B cell (primary cell): ENCODE data around the gene FRZB. TPM values are rescaled to one million over a fixed set of nuclear protein-coding genes. Genes with fewer than 3 reads are reported as not detected.

Experiments
- ATAC-seq: fragments of 200-7000 bp; cut with Tn5 transposase; one replicate; pipeline ENCODE4 v1.10.0; 2021; ENCODE audit warnings: low read depth, mild to moderate bottlenecking, moderate number of reproducible peaks, moderate library complexity
- CTCF ChIA-PET: fragments of 350-600 bp; sonication (Branson Sonifier 250); formaldehyde crosslinking; loops from one replicate; lab custom pipeline; 2021; ENCODE audit warnings: antibody characterized with exemption, inconsistent platforms; lab: Charles Lee
- POLR2A ChIA-PET: fragments of 350-600 bp; sonication (Branson Sonifier 250); formaldehyde crosslinking; loops from one replicate; lab custom pipeline; 2021; ENCODE audit warnings: antibody characterized with exemption; lab: Charles Lee
- DNase-seq: peaks from one replicate; pipeline ENCODE4 v3.0.0; 2013
- H2AFZ ChIP-seq: 2 replicates; pipeline ENCODE4 v1.6.1; 2012; ENCODE audit warnings: mild to moderate bottlenecking, low read depth, low read length; ENCODE audit not compliant: insufficient read depth, poor library complexity, severe bottlenecking
- H3K27ac ChIP-seq, 2 donors: 1 replicate in 1 of 2; 2 replicates in 1 of 2; pipeline ENCODE4 v1.5.1; 2012 to 2013; ENCODE audit warnings: low read length in 2 of 2, mild to moderate bottlenecking in 2 of 2, moderate library complexity in 1 of 2
- H3K27me3 ChIP-seq, 4 experiments: fragments of 200-600 bp in 1 of 4; sonication (generic) in 1 of 4; replicated peaks in 1 of 4; 1 replicate in 2 of 4; 2 replicates in 2 of 4; pipeline versions ENCODE4 v1.6.1 to v1.7.0; 2013 to 2016; ENCODE audit warnings: low read length in 3 of 4, mild to moderate bottlenecking in 2 of 4, mixed read lengths in 1 of 4, moderate library complexity in 1 of 4; ENCODE audit not compliant: insufficient read depth in 4 of 4, control insufficient read depth in 3 of 4; ENCODE audit errors: control extremely low read depth in 1 of 4
- H3K36me3 ChIP-seq, 2 experiments: replicated peaks in 1 of 2; 1 replicate in 1 of 2; 2 replicates in 1 of 2; pipeline versions ENCODE4 v1.6.1 to v1.7.1; 2013; ENCODE audit warnings: low read length in 1 of 2; ENCODE audit not compliant: insufficient read depth in 2 of 2, control insufficient read depth in 1 of 2; ENCODE audit errors: control extremely low read depth in 1 of 2, extremely low read depth in 1 of 2
- H3K4me1 ChIP-seq, 2 donors: fragments of 200-600 bp in 1 of 2; sonication (generic) in 1 of 2; 1 replicate in 1 of 2; 2 replicates in 1 of 2; pipeline versions ENCODE4 v1.5.1 to v1.6.1; 2013 to 2017; ENCODE audit warnings: low read length in 2 of 2; ENCODE audit not compliant: control insufficient read depth in 2 of 2, insufficient read depth in 2 of 2
- H3K4me2 ChIP-seq: replicated peaks from 2 replicates; pipeline ENCODE3; 2012; ENCODE audit warnings: mild to moderate bottlenecking, low read depth, low read length; ENCODE audit not compliant: poor library complexity, severe bottlenecking
- H3K4me3 ChIP-seq, 5 experiments: fragments of 200-600 bp in 1 of 5; sonication (generic) in 1 of 5; 1 replicate in 3 of 5; 2 replicates in 2 of 5; pipeline versions ENCODE4 v1.5.1 to v1.7.0; 2011 to 2016; ENCODE audit warnings: low read length in 4 of 5, mild to moderate bottlenecking in 4 of 5, low read depth in 2 of 5, control low read depth in 1 of 5, moderate library complexity in 1 of 5; ENCODE audit not compliant: insufficient read depth in 1 of 5; ENCODE audit errors: control extremely low read depth in 1 of 5, extremely low read depth in 1 of 5
- H3K79me2 ChIP-seq: fragments of 200-600 bp; sonication (generic); one replicate; pipeline ENCODE4 v1.6.0; 2016; ENCODE audit warnings: low read length; ENCODE audit not compliant: control insufficient read depth, insufficient read depth
- H3K9ac ChIP-seq: fragments of 200-600 bp; sonication (generic); 2 replicates; pipeline ENCODE4 v1.6.1; 2017; ENCODE audit warnings: mild to moderate bottlenecking, low read length, moderate library complexity
- H3K9me3 ChIP-seq, 3 donors: one replicate each; pipeline versions ENCODE4 v1.6.1 to v1.7.1; 2013; ENCODE audit warnings: low read length in 2 of 3; ENCODE audit not compliant: control insufficient read depth in 2 of 3, insufficient read depth in 1 of 3; ENCODE audit errors: control extremely low read depth in 1 of 3
- H4K20me1 ChIP-seq: 2 replicates; pipeline ENCODE4 v1.6.0; 2012; ENCODE audit warnings: mild to moderate bottlenecking, low read length; ENCODE audit not compliant: insufficient read depth, control insufficient read depth, poor library complexity, severe bottlenecking
- H3K27ac Mint-ChIP-seq: one replicate; pipeline ENCODE4 v1.8.0; 2021; ENCODE audit warnings: mixed read lengths
- H3K27me3 Mint-ChIP-seq: one replicate; pipeline ENCODE4 v1.8.0; 2021; ENCODE audit warnings: mixed read lengths
- H3K4me1 Mint-ChIP-seq: one replicate; pipeline ENCODE4 v1.8.0; 2021; ENCODE audit warnings: mixed read lengths
- H3K4me3 Mint-ChIP-seq: one replicate; pipeline ENCODE4 v1.8.0; 2021; ENCODE audit warnings: mixed read lengths
- H3K9me3 Mint-ChIP-seq: one replicate; pipeline ENCODE4 v1.8.0; 2022; ENCODE audit warnings: mixed read lengths; ENCODE audit not compliant: insufficient read depth
- CTCF ChIP-seq: fragments of 200-600 bp; IDR thresholded peaks from one replicate; pipeline ENCODE4 v1.8.0; 2022; ENCODE audit warnings: antibody characterized with exemption, mild to moderate bottlenecking
- EZH2 ChIP-seq: IDR thresholded peaks from 2 replicates; pipeline ENCODE4 v1.6.1; 2012; ENCODE audit warnings: borderline replicate concordance, low read depth, mild to moderate bottlenecking, moderate library complexity, low read length; ENCODE audit not compliant: insufficient read depth, poor library complexity, severe bottlenecking
- WGBS: methylation state at CpG from one replicate; pipeline ENCODE4 v1.1.5; 2013; ENCODE audit warnings: missing lambda C conversion rate; ENCODE audit not compliant: insufficient coverage; 5-methylcytosine and 5-hydroxymethylcytosine counted together
- intact Hi-C: fragments of 100-400 bp; cut with micrococcal nuclease; formaldehyde crosslinking; loops from one replicate; pipeline ENCODE4 v1.10.0; 2022
- polyA plus RNA-seq: library from polyadenylated mRNA; depleted of rRNA; stranded (reverse); fragments of >200 nt; gene quantifications from 2 replicates; pipeline ENCODE4 v1.2.3, GENCODE V29; 2012
- total RNA-seq, 2 donors: library from RNA; stranded (reverse); fragments of 120-200 nt in 1 of 2; gene quantifications; 1 replicate in 1 of 2; 2 replicates in 1 of 2; pipeline versions ENCODE4 v1.2.3 to v1.2.4, GENCODE V29; 2013 to 2022

Gene FRZB
- total and polyA plus RNA-seq, 2 donors (not counting 1 experiment from before 2014, with no cell fraction given): 0.27 TPM; not detected in 1

- H3K9me3 ChIP-seq: peaks cover 0 to 3% (median 2%) of the 10 kb centered on the region in 3 donors
- peaks cover 39% of the 10 kb centered on the region for H3K27me3 Mint-ChIP-seq
- CTCF ChIA-PET: interaction anchor here (0.7 kb wide), 1 partner anchor 386 kb away, joined by 3 read pairs; no protein-coding TSS in a partner anchor
- H3K27ac Mint-ChIP-seq: no peak overlapping the region
- H3K4me3 Mint-ChIP-seq: no peak overlapping the region
- H3K27me3 ChIP-seq: peaks cover 0 to 20% (median 12%) of the 10 kb centered on the region in 4 experiments
- H3K36me3 ChIP-seq: no peaks in the 10 kb centered on the region
- ATAC-seq (no peak), DNase-seq (no peak)
- H3K79me2 ChIP-seq: no peaks in the 10 kb centered on the region
- 74% methylated on average over 3 of the region's 5 CpGs for WGBS
- H3K4me2 ChIP-seq: no peak overlapping the region
- POLR2A ChIA-PET: no interaction called here
- H4K20me1 ChIP-seq: no peaks in the 10 kb centered on the region
- intact Hi-C loops: no loop called here
- no peaks in the 10 kb centered on the region for H3K9me3 Mint-ChIP-seq
- no peak overlapping the region for H3K27ac ChIP-seq
- H3K4me3 ChIP-seq: no peak overlapping the region
- TF ChIP-seq EZH2: no peak
- no peak for TF ChIP-seq CTCF
- no peak overlapping the region for H2AFZ ChIP-seq
- H3K4me1 ChIP-seq: peaks cover 12 to 13% of the 10 kb centered on the region in 2 donors
- no peak overlapping the region for H3K9ac ChIP-seq
- H3K4me1 Mint-ChIP-seq: peaks cover 12% of the 10 kb centered on the region
Measured at GRCh38 chr2:182862091-182862490, 4.3 kb downstream of the FRZB start.

GRCh38 chr2:182860858-182861257 is 5.6 kb downstream of the FRZB start:
- Histone ChIP-seq H3K27me3 (peaks cover 0 to 8% (median 5%) of the 10 kb centered on the region in 4 experiments), H4K20me1 (no peaks in the 10 kb centered on the region), H3K9me3 (peaks cover 0 to 2% (median 0%) of the 10 kb centered on the region in 3 donors), H3K4me3 (no peak overlapping the region), H3K27ac (no peak overlapping the region), H2AFZ (no peak overlapping the region), H3K36me3 (no peaks in the 10 kb centered on the region), H3K79me2 (no peaks in the 10 kb centered on the region), H3K9ac (no peak overlapping the region), H3K4me2 (no peak overlapping the region), H3K4me1 (peaks cover 0 to under 1% of the 10 kb centered on the region in 2 donors)
- TF ChIP-seq EZH2 (no peak), CTCF (no peak)
- Mint-ChIP-seq H3K9me3 (no peaks in the 10 kb centered on the region), H3K27me3 (peaks cover 37% of the 10 kb centered on the region), H3K27ac (no peak overlapping the region), H3K4me3 (no peak overlapping the region), H3K4me1 (peaks cover 4% of the 10 kb centered on the region)
- ChIA-PET CTCF (no interaction called here), POLR2A (no interaction called here)
- no CpG with 5 or more reads among the region's 2 CpGs for WGBS
- intact Hi-C loops: no loop called here
- no peak for DNase-seq
- no peak for ATAC-seq
